NCI-H345 treated with DMSO at 0.1 percent for 48 hours (cell line): ENCODE measurements around the gene ADGRG1.

Source experiments
- DNase-seq: peaks from one replicate; lab custom pipeline; 2025; ENCODE audit not compliant: unreplicated experiment; lab: John Stamatoyannopoulos, UW

Gene ADGRG1

DNA sequence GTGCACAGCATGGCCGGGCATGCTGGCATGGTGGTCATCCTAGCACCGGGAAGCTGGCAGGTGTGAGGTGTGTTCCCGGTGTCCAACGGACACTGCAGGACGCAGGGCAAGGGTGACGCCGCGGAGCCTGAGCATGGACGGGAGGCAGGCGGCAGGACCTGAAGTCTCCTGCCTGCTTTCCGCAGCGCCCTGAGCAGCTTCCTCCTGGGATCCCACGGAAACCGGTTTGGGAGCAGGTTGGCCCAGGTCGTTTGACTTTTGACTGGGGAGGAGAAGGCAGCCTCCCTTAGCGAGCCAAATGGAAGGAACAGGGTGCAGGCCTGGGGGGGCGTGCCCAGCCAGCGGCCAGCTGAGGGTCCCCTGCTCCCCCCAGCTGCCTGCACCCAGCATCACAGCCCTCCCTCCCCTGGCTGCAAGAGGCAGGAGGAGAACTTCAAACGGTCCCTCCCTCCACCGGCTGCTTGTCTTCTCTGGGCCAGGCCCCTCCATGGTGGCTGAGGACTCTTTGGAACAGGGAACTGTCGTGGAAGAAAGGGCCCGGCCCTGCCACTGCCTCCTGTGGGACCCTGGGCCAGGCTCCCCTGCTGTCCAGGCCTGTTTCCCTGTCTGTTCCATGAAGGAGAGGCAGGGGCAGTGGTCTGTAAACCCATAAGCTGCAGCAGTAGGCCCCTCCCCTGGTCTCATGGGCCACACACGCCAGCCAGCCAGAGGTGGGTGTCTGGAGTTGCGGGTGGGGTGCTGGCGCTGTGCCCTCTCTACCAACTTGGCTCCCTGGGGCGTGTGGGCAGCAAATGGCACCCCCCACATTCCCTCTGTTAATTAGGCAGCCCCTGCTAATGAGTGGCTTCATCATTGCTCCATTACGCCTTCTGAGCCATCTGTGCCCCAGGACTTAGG lies 7.8 kb upstream of the ADGRG1 start:
- DNase-seq: no peak

DNA sequence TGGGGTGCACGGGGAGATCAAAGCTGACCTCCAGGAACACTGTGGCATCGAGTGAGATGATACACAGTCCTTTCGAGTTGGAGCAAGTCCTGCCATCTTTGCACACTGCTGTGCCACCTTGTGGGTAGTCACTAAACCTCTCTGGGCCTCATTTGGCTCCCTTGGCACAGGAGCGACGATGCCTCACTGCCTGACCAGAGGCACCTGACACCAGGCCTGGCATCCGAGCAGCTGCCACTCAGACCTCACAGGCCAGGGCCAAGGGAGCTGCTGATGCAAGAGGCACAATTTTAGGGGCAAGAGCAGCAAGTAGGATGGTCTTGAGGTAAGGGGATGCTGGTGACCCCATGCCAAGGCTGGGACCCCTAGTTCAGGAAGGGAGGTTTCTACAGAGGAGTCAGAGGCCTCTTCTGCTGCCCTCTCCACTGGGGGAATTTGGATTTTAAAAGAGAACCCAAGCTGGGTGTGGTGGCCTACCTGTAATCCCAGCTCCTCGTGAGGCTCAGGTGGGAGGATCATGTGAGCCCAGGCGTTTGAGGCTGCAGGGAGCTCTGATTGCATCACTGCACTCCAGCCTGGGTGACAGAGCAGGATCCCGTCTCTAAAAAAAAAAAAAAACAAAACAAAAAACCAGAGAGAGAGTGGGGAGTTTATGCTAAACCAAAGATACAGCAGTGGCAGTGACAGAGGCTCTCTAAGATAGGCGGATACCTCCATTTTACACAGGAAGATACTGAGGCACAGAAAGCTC lies 6.7 kb upstream of the ADGRG1 start:
- DNase-seq: no peak

DNA sequence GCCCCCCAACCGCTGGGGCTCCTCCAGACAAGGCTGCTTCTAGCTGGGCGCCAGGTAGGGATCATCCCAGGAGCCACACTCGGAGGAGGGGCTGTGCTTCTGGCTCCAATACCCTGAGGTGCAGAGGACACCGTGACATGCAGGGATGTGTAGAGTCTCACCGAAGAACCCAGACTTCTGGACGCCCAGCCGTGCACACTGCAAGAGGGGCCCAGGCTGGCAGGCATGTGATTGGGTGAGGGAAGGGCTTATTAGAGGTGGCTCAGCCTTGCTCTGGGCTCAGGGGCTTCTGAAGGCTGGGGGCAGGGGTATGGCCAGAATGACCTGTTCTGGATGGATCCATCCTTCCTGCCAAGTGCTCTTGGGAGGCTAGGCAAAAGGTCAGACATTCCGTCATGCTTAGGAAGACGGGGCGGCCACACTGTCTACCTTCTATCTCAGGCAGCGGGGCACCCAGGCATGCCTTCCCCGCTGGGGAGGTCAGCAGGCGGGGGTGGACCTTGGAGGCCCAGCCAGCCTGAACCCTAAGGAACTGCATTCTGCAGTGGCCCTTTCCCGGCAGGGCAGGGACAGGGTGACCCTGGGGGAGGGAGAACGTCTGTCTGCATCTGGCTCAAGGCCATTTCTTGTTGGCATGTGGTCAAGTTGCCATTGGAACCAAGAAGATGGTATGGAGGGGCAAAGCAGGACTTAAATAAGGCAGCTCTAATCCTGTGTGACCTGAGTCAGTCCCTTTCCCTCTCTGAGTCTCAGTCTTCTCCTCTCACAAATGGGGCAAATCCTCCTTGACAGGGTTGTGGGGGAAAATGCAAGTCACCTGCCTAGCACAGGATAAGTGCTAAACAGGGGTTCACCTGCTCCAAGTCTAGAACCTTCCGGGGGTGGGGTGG lies 5.8 kb upstream of the ADGRG1 start:
- no peak for DNase-seq

DNA sequence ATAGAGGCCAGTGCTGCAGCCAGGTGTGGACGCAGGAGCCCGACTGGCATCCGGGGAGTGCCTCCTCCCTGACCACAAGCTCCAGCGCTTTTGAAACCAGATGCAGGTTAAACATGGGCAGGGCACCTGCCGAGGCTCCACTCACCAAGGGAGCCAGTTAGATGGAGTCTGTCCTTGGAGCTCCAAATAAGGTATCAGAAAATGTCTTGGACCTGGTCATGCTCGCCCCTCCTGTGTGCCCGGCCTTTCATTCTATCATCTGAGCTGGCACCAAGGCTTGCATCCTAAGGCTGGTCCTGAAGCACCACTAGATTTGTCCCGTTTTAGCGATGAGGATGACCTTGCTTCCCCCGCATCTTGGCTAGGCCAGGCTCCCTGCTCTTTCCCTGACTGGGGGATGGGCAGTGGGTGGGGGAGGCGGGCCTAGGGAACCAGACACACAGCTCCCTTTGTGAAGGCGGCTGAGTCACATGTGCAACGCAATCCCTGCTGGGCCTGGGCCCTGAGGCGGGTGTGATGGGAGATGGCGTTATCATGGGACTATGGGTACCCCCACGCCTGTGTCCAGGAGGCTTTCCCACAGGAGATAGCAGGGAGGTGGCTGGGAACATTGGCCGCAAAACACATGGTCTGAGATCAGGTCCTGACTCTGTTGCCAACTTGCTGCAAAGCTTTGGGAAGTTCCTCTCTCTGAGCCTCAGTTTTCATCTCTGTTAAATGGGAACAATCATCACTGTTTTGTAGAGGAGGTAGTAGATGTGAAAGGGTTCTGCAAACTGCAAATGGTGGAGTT lies 5.0 kb upstream of the ADGRG1 start:
- no peak for DNase-seq

DNA sequence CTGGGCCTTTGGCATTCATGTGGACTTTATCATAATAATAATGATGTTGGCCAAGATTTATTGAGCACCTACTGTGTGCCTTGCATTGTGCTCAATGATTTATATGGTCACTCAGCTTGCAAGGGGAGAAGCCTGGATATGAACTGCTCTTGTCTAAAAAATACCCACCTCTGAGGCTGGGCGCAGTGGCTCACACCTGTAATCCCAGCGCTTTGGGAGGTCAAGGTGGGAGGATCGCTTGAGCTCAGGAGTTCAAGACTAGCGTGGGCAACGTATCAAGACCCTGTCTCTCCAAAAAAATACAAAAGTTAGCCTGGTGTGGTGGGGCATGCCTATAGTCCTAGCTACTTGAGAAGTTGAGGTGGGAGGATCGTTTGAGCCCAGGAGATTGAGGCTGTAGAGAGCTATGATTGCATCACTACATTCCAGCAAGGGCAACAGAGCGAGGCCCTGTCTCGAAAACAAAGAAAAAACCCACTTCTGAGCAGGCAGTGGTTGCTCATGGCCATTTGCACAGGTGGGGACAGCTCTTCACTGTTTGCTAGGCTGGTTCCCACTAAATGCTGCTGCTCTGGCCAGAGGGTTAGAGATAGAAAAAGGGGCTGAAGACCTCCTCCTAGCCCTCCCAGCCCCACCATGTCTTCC lies 4.3 kb upstream of the ADGRG1 start:
- no peak for DNase-seq

DNA sequence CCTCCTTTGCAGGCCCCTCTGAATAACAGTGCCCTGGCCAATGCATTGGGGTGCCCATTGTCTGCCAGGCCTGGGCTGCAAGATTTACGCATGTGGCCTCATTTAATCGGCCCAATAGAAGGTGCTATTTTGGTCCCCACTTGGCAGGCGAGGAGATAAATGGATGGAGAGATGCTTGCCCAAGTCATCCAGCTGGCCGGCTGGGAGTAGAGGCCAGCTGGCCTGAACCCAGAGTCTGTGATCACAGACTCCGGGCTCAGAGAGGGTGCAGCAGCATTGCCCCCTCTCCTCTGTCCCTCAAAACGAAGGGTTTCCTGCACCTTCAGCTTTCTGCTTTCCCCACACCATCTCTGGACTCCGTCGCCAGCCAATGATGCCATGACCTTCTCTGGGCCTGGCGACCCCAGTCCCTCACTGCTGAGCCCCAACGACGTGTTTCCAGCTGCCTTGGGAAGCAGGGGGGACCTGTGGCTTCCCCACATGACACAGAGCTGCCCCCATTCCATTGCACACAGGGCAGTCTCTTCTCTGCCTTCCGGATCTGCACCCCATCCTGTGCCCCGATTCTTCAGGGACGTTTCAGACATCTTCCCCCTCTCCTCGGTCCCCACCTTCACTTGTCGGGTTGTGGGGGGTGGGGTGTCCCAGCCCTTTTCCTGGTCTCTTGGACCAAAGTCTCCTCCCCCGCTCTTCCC lies 3.5 kb upstream of the ADGRG1 start:
- DNase-seq: no peak

DNA sequence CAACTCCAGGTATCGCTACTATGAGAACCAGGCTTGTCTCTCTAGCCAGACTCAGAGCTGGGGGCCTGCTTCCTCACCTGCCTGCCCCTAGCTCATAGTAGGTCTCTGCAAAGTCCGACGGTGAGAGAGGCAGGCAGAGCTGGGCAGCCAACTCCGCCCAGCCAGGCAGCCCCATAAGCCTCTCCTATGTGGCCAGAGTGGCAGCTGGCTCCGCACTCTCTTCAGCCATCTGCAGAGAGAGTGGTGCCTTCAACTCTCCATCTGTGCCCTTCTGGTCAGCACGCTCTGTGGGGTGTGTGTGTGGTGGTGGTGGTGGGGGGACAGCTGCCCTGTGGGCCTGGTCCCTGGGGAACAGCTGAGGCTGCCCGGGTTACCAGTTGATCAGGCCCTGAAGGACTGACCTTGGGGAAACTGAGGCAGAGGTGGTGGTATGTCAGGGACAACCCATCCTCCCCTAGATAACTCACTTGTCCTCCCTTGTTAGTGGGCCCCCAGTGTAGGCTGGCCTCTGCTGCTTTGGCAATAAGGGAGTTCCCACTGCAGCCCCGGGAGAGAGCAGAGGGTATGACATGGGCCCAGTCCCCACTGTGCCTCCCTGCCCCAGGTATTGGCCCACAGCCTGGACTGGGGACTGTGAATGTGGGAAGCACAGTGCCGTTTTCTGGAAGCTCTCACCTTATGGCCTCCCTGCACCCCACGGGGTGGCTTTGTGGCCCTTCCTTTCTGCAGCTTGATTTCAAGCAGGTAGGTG lies 1.8 kb upstream of the ADGRG1 start:
- no peak for DNase-seq

DNA sequence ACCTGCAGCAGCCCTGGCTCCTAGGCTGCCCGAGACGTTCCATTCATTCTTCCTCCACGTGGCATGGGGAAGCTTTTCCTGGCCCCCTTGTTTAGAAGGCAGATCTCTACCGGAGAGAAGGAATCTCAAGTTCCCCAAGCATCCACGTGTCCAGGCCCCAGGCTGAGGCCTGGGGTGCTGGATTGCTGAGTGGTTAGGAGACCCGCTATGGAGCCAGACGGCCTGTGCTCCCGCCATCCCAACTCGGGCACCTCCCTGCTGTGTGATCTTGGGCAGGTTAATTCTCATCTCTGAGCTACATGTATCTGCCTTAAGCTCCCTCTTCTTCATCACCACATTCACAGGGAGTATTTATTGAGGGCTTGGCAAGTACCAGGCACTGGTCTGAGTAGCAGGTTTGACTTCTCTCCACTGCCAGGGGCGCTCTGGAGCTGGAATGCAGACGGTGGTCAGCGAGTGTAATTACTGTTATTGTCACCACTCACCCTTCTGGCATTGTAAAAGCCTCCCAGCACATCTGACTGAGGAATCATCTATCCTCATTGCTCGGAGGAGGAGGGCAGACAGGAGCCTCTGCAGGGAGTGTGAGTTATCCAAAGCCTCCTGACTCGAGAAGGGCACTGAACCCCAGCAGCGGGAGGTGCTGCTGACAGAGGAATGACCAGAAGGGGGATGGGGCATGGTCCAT lies 1.1 kb upstream of the ADGRG1 start:
- DNase-seq: no peak

DNA sequence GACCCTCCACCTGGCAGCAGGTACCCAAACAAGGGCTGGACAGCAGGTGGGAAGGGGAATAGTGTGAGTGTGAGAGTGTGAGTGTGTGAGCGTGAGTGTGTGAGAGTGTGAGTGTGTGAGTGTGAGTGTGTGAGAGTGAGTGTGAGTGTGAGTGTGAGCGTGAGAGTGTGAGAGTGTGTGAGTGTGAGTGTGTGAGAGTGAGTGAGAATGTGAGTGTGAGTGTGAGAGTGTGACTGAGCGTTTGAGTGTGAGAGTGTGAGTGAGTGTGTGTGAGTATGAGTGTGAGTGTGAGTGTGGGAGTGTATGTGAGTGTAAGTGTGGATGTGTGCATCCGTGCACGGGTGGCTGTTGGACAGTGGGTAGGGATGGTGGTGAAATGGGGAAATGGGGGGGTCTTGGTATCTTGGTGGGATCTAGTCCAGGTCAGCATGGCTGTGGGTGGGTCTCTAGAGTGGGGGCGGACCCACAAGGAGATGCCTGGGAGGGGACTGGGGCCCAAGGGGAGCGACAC lies 408 bp downstream of the ADGRG1 start:
- DNase-seq: no peak

DNA sequence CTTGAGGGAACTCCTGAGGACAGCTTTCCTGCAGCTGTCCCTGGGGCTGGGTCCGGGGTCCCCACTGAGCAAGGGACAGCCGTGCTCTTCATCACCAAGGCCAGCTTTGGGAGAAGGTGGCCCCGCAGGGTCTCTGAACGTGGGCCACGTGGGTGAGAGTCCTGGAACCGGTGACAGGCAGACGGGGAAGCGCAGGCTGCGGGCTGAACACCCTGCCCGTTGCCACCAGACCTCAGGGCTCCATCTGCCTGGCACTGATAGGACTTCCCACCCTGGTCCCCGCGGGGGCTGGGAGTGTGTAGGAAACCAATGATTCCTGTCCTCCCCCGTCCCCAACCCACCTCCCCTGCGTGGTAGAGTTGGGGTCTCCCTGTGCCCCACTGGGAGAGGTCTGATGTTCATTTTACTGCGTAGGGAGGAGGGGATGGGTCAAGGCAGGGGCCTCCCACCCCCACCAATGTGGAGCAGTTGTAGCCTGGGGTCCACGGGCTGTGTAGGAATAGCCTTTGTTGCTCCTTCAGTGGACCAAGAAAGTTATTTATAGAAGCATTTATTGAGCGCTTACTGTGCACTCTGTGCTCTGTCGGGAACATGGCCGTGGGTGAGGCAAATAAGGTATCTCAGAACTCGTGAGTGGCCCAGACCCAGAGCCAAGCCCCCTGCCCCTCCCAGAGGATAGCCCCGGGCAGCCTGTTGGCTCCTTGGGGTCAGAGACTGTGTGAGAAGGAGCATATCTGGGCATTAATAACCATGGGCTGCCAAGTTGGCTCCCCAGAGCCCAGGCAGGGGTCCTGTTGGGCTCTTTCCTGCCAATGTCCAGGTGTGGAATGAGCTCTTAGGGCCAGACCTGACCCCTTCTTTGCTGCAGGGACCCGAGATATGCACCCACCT lies 1.3 kb downstream of the ADGRG1 start:
- DNase-seq: no peak

DNA sequence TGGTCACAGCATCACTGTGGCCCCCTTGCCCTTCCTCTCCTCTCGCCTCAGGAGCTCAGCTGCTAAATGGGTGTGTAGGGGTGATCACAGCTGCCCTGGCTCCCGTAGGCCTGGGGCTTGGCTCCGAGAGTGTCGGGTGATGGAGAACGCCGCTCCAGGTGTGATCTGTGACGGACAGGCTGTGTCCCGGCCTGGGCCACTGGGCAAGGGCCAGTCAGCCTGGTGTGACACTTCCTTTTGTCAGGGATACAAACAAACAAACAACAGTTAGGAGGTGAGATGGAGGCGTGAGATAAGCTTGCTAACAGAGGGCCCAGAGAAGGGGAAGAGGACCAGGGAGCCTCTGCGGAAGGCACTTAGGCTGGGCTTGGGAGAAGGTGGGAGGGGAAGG lies 2.0 kb downstream of the ADGRG1 start:
- DNase-seq: no peak

DNA sequence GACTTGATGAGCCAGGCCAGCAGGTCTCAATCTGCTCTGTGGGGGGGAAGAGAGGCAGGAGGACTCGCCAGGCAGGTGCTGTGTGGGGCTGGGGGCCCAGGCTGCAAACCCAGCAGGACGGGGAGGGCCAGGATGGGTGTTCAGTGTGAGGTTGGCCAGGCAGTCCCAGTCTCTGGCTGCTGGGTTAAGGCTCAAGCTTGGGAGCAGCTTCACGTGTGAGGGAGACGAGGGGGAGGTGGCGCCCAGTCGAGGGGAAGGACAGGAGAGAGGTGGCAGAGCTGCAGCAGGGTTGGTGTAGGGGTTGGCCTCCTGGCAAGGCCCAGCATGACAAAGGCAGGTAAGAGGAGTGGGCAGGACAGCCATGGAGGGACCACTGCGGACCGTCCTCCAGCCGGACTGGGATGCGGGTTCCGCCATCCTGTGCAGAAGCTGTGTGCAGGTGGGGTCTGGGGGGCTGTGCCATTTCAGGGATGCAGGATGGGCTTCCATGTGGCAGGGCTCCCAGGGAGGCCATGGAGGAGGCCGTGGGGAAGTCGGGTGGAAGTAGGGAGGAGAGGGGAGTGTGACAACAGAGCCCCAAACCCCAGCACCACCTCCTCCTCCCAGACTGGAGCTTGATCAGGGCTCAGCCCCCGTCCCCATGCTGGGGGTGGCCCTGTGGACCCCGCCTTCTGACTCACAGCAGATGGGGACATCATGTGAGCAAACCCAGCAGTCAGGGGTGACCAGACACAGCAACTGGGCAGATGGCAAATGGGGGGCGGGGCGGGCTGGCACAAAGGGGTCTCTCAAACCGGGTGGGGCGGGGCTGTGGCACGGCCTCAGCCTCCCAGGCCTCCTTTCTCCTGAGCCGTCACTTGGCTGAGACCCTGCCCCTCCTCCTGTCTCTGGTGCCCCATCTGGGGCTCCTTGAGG lies 2.8 kb downstream of the ADGRG1 start:
- DNase-seq: no peak

DNA sequence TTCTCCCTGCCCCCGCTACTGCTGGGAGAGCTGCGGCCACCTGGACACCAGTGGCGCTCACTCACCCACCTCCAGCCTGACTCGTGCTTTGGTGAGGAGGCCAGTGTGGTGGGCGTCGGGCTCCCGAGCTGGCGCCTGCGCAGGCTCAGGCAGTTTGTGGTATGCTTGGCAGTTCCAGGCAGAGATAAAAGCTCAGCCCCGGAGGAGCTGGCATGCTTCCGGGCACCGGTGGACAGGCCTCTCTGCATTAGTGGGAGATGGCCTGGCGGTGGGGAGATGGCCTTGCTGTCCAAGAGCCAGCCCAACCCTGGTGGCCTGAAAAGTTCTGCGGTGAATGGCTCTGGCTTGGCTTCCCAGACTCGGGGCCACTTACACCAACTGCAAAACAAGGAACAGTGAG lies 4.1 kb downstream of the ADGRG1 start:
- no peak for DNase-seq

DNA sequence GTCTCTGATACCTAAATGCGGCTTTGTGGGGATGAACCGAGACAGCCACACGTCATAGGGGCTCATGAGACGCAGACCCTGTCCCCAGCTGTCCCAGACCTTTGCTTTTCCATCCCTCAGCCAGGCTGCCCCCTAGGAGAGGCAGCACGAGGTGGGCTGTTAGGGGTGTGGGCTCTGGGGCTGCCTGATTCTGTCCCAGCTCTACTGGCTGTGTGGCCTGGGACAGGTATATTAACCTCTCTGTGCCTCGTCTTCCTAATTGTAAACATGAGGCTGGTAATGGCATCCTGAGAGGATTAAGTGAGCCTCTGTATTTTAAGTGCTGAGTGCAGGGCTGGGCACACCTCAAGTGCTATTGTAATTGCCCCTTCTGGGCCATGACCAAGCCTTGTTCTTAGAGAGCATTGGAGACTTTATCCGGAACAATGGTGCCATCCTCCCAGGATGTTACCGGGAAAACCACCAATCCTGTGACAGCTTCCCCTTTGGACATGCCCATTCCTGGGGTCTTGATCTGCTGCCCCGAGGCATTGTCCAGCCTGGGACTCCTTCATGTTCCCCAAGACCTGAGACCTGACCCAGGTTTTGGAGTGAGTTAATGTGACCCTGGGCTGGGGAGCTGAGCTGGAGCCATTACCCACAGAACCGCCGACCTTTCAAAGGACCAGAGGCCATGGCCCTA lies 5.1 kb downstream of the ADGRG1 start:
- DNase-seq: no peak

DNA sequence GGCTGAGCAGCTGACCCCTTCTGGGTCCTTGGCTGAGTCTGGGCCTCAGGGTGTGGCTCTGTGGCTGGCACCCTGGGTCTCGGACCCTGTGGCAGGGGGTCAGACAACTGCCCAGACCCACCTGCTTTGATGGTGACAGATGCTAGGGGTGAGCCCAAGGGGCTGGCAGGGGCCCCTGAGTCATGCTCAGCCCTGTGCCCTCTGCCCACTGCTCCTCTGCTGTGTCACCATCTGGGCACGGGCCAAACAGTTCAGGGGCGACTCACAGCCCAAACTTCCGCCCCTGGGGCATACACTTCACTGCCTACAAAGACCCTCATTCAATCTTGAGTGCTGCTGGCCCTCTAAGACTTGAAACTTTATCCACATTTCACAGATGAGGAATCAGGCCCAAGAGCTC lies 5.7 kb downstream of the ADGRG1 start:
- DNase-seq: no peak
